ENCODE data around the gene TACC2.

DNA sequence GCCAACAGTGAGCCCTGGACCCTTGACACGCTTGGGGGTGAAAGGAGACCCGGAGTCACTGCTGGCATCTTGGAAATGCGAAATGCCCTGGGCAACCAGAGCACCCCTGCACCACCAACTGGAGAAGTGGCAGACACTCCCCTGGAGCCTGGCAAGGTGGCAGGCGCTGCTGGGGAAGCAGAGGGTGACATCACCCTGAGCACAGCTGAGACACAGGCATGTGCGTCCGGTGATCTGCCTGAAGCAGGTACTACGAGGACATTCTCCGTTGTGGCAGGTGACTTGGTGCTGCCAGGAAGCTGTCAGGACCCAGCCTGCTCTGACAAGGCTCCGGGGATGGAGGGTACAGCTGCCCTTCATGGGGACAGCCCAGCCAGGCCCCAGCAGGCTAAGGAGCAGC lies 98.5 kb downstream of the TACC2 start:
- TF ChIP-seq, protein P1, sequence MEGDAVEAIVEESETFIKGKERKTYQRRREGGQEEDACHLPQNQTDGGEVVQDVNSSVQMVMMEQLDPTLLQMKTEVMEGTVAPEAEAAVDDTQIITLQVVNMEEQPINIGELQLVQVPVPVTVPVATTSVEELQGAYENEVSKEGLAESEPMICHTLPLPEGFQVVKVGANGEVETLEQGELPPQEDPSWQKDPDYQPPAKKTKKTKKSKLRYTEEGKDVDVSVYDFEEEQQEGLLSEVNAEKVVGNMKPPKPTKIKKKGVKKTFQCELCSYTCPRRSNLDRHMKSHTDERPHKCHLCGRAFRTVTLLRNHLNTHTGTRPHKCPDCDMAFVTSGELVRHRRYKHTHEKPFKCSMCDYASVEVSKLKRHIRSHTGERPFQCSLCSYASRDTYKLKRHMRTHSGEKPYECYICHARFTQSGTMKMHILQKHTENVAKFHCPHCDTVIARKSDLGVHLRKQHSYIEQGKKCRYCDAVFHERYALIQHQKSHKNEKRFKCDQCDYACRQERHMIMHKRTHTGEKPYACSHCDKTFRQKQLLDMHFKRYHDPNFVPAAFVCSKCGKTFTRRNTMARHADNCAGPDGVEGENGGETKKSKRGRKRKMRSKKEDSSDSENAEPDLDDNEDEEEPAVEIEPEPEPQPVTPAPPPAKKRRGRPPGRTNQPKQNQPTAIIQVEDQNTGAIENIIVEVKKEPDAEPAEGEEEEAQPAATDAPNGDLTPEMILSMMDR (IDR thresholded peaks at IDR 0.05; ENCODE audit: extremely low read depth in 1 of 2, insufficient read depth in 1 of 2, low read depth in 1 of 2, low read length in 2 of 2) = no peak
- no peak for TF ChIP-seq EZH2 (IDR thresholded peaks at IDR 0.05; ENCODE audit: borderline replicate concordance, low read depth, low read length, severe bottlenecking)
- no peak for TF ChIP-seq POLR2A (IDR thresholded peaks at IDR 0.05; ENCODE audit: low read depth, low read length)
- no peak for TF ChIP-seq POLR2AphosphoS5 (IDR thresholded peaks at IDR 0.05; ENCODE audit: insufficient read depth, low read depth, low read length)
- TF ChIP-seq, protein P2, sequence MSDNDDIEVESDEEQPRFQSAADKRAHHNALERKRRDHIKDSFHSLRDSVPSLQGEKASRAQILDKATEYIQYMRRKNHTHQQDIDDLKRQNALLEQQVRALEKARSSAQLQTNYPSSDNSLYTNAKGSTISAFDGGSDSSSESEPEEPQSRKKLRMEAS (IDR thresholded peaks at IDR 0.05; ENCODE audit: insufficient read depth, insufficient read length) = no peak
